ENCODE data around the gene TMC1.

Gene TMC1

DNA sequence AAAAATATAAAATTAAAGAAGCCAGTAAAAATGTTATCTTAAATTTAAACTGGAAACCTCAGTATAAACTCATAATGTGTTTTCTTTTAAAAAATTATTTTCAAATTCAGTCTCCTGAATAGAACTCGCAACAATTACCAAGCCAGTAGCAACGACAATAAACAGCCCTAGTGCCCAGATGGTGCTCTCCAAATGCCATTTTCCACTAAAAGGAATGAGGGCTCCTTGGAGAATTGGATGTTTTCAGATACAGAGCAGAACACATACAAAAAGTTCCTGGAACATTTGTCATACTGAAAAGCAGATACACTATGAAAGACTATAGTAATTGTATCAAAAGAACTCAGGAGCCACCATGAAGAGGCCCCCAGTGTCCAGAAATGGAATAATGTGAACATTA lies 97.4 kb downstream of the TMC1 start:
- no peak for DNase-seq

DNA sequence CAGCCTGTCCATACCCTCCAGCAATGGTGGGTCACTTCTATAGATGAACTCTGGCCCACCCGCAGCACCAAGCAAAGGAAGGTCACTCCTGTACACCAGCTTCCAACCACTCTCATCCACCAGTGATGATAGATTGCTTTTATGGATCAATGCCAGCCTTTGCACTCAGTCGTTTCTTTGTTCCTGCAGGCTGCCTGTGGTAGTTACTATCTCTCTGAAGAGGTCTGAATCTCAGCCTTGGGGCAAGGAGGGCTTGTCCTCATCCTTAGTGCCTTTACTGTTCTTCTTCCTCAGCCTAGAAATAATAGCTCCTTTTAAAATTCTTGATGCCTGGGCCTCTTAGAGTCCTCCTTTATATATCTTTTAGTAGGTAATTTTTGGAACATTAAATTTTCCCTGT lies 100.8 kb downstream of the TMC1 start:
- no peak for DNase-seq

DNA sequence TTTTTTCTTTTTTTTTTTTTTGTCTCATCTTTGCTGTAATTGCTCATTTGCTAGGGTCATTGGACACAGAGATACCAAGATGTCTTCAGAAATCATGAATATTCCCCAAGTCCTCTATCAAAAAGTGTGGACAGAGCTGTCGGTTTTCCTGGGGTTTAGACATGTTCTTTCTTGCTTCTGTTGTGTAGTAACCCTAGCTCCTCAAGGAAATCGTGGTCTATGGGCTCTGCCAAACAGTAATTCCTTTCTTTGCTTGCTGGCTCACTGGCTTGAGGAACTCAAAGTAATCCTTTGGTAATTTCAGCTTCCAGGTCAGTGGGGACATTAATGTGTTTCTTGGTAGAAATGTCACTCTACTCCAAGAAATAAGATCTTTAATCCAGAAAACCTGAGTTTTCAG lies 101.7 kb downstream of the TMC1 start:
- no peak for DNase-seq

DNA sequence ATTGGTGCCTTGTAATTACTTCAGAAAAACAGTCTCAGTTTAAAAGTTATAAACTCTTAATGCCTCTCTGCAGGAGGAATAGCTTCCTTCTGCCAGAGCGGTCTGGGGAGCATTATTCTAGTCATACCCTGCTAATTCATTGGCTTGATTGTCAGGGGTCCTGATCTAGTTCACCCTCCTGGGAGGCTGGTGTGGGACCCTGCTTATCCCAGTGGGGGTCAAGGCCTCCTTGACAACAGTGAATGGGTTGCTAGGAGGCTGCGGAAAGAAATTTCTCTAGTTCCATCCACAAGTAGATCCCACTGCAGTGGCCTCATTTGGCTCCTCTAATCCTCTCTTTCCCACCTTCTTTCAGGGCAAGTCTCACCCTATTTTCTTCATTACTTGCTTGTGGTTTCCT lies 105.7 kb downstream of the TMC1 start:
- DNase-seq: no peak

DNA sequence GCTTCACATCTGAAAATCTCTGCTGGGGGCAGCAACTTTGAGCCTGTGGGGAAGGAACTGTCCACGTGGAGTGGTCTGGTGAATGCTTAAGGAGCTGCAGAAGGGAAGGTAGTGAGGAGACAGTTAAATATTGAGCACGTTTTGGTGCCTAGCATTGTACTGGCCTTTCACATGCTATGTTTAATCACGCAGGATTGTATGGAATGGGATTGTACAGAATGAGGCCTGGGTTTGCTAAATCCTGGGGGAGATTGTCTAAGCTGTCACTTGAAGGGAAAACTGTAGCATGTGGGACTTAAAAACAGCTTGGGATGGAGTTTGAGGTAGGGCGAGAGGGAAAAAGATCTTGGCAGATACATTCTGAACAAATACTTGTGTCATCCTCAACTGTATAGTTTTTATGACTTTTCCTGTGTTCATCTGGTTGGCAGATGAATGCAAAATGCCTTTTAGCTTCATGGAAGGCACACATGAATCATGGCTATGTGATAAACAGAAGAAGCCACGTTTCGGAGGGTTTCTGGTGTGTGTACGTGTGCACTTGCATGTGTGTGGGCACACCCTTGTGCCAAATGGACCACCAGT lies 106.6 kb downstream of the TMC1 start:
- DNase-seq: no peak

DNA sequence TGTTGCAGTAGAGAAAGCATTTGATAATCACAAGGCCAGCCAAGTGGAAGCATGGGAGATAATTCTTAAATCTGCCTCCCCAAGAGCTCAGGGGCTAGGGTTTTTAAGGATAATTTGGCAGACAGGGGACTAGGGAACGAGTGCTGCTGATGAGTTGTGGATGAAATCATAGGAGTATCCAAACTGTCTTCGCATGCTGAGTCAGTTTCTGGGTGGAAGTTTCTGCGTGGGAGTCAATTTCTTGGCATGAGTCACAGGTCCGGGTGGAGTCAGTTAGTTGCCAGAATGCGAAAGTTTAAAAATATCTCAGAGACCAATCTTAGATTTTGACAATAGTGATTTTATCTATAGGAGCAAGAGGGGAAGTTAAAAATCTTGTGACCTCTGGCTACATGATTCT lies 112.6 kb downstream of the TMC1 start:
- DNase-seq: no peak

DNA sequence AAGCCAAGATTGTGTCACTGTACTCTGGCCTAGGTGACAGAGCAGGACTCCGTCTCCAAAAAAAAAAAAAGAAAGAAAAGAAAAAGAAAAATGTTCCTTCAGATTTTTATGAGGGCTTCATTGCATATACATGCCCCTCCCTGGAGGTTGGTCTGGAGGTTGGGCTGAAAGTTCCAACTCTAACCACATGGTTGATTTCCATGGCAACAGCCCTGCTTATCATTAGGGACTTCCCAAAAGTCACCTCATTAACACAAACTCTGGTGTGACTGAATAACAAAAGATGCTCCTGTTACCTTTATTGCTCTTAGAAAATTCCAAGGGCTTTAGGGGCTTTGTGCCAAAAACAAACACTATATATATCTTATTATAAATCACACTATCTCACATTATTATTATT lies 113.8 kb downstream of the TMC1 start:
- DNase-seq: no peak

DNA sequence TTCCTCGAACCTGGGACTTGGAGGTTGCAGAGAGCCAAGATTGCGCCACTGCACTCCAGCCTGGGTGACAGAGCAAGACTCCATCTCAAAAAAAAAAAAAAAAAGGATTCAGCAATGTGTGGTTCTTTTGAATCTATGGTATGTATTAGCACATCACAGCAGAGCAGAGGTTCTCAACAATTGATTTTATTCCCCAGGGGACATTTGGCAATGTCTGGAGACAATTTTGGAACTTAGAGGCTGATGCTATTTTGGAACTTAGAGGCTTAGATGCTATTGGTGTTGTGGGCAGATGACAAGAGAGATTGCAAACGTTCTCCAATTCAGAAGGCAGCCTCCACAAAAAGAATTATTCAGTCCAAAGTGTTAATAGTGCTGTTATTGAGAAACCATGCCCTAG lies 115.2 kb downstream of the TMC1 start:
- DNase-seq: no peak

DNA sequence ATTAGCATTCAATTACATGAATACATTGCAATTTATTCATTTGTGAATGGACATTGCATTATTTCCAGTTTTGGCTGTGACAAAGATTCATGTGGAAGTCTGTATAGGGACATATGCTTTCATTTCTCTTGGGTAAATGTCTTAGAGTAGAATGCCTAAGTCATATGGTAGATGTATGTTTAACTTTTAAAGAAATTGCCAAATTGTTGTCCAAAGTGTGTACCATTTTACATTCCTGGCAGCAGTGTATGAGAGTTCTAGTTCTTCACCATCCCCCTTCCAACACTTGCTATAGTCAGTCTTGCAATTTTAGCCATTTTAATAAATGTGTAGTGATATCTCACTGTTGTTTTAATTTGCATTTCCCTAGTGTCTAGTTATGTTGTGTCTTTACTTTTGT lies 122.2 kb downstream of the TMC1 start:
- no peak for DNase-seq

DNA sequence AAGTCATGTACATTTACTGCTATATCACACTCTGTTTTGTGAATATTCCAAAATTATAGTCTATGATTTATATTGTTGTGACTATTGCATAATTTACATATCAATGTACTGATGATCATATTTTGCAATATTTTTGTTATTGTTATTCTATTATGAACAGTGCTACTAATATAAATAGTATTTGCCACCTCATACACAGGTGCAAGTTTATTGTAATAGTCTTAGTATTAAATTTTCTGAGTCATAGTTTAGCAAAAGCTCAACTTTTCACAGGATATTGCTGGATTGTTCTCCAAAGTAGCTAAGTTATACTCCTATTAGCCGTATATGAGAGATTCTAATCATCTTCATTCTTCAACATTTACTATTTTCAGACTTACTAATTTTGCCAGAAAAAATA lies 124.7 kb downstream of the TMC1 start:
- no peak for DNase-seq

DNA sequence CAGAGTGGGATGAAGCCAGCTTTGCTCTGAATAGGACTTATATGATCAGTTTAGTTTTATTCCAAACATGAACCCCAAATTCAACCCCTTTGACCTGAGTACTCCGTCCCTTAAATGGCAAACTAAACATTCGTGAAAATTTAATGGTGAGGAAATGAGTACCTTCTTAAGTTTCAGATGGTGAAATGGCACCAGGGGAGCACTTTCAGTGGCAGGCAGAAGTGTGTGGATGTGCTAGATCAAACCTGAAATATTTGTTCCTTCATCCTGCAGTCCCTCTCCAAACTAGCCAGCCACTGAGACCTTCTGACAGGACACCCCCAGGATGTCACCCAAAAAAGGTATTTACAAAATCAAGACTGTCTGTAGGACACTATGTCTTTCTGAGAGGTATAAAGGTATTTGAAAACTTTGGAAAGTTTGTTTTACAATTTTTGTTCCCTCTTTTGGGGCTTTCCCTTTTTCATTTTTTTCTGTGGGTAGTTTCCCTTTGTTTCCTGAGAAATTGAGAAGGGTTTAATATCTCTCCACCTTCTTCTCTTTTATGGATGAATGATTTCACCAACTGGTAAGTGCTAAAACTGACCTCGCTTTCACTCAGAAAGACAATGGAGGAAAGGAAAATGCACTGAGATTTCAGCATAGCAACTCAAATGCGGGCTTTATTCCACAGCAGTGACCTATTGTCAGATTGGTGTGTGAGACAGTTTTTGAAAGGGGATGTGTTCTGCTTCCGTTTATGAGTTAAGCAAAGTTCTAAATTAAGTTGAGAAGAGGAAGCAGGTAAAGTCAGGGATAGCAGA lies 127.1 kb downstream of the TMC1 start:
- no peak for DNase-seq

DNA sequence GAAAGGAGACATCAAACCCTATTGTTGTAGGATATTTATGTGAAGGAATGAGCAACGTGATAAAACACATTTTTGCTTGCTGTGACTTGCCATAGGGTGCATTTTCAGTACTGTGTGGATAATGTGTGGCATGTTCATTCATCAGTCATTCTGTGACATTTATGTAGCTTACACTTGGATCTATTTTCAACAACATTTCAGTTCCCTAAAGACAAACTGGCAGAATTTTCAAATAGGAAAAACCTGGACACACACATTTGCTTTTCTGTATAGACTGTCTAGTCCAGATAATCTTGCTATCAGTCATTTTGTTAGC lies 127.7 kb downstream of the TMC1 start:
- no peak for DNase-seq

DNA sequence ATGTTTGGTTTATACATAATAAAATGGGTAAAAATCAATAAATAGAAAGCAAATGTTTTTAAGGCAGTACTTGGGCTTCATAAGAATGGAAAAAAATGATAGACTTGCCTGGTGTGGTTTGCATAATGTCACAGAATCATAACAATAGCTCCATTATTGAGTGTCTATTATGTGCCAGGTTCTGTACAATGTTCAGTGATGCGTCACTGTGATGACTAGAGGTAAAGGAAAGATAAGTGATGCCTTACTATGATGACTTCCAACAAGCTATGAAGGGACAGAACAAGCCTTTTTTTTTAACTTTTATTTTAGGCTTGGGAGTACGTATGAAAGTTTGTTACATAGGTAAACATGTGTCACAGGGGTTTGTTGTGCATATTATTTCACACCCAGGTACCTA lies 128.8 kb downstream of the TMC1 start:
- no peak for DNase-seq

DNA sequence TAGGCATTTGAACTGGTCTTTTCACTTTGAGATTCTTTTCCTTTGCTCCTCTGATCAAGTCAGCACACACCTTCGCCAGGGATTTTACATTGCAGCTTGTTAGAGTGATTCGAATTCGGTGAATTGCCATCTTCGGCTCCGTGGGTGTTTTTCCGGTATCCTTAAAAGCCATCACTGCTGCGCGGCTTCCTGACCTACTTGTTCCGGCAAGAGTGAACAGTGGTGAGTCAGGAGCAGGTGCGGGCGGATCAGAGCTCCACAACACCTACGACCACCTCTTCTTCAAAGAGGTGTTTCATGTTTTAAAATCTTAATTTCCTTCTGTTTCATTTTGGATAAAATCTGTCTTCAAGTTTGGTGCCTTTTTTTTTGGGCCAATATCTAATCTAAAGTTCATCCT lies 134.6 kb downstream of the TMC1 start:
- no peak for DNase-seq

DNA sequence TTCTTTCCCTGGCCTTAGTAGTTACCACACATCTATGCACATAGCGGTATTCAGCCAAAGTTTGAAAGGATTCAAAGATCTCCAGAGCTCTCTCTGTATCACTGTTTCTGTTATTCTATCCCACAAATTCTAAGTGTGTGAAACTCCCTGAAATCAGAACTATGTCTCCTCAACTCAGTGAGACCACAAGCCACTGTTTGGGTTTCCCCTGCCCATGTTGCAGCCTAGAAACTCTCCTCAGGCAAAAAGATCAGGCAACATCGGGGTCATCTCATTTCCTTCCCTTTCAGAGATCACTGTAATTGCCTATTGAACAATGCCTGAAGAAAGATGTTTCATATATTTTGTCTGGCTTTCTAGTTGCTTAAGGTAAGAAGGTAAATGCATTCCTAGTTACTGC lies 135.6 kb downstream of the TMC1 start:
- DNase-seq: no peak

DNA sequence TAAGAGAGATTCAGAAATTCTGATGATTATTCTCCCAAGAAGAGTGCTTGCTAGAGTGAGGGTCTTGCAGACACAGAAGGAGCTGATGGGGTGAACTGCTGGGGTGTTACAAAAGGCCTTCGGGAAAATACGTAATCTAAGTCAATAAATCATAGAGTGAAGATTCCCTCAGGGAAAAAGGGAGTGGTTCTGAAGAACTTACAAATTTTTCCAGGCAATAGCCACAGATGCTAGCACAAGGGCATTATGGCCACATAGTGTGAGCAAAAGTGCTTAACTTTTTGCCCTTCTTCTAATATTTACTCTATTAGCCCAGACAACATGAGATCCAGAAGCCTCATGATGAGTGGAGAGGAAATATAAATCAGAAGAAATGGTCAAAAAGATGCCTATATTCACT lies 137.3 kb downstream of the TMC1 start:
- no peak for DNase-seq

DNA sequence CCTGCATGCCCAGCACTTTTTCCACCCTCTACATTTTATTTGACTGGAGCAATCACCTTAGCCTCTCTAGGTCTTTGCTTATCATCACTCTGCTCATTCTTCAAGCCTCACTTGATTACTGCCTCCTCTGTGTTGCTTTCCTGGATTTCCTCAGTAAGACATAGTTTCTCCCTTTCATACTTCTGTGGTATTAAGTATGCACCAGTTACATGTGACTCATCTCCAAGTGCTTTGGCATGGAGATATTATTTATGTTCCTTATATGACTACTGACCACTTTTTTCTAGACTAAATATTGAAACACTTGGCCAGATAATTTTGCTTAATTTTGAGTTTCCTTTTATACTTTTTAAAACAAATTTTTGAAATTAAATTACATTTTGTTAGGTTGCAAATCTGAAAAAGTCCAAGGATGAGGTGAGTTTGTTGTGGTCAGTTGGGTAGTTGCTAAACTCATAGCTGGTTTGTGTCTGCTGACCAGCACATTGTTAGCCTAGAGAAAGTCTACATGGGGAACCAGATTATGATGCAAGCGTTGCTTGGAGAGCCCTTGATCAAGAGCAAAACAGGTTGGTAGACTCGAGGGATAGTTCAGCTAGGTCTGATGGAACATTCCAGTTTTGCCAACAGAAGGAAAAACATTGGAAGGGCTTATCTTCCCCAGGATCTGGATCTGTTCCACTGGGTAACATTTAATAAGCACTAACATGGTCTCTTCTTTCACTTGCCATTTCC lies 140.2 kb downstream of the TMC1 start:
- no peak for DNase-seq

DNA sequence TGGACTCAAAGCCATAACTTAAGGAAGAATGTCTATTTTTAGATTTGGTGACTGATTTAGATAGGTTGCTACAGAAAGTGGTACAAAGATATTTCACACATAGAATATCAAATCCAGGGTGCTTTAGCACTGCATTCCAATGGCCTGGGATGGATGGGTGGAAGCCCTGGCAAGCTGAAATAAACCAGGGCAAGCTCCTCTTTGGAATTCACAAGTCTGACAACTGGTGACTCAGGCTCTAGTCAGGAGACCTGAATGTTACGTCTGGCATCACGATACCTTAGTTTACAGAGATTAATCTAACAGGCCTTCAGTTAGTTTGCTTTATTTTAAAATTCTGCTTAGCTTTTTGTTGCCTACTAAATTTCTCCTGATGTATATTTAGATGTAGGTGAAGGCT lies 144.0 kb downstream of the TMC1 start:
- DNase-seq: no peak

DNA sequence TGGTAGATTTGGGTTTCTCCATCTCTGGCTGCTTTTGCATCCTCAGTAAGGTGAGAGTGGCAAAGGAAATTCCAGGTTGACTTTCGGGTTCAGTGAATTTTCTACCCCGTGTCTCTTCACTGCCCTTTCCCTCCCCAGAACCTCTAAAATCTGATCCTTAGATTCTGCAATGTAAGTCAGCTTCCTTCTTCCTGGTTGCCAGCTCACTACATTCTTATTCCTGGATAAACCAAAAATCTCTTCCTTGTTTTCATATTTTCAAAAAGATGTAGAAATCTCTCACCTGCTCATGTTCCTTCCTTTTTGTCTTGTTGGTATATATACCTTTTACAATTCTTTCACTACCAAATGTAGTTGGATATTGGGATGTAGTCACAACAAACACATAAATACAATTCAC lies 145.8 kb downstream of the TMC1 start:
- DNase-seq: no peak

DNA sequence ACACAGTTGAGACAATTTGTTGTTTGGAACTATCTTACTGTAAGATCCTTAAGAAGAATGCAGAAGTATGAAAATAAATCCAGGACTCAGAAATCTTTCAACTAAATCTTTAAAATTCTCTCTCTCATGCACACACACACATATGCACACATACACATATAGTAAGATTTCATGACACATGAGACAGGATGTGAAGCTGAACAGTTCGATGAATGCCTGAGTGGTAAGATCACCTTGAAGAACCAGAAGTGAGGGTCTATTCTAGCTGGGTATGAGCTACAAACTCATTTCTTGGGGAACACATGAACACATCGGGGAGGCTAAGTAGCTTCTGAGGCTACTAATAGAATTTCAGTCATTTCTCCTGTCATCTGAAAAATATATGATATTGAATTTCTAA lies 153.6 kb downstream of the TMC1 start:
- no peak for DNase-seq

DNA sequence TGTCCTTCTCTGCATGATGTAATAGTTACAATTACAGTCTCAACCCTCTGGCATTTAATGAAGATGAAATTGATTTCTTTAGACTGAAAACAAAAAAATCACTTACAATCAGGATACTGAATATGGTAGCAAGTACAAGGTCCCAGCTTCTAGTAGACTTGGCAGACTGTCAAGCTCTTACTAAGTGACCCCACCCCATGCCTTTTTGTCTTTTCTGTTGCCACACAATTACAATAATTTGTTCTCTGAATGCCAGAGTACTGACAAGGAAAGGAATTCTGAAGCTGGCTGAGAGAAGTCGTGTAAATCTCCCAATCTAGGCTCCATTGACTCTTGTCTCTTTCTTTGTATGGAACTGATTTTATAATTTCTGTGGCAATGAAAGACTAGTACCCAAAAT lies 154.2 kb downstream of the TMC1 start:
- no peak for DNase-seq

DNA sequence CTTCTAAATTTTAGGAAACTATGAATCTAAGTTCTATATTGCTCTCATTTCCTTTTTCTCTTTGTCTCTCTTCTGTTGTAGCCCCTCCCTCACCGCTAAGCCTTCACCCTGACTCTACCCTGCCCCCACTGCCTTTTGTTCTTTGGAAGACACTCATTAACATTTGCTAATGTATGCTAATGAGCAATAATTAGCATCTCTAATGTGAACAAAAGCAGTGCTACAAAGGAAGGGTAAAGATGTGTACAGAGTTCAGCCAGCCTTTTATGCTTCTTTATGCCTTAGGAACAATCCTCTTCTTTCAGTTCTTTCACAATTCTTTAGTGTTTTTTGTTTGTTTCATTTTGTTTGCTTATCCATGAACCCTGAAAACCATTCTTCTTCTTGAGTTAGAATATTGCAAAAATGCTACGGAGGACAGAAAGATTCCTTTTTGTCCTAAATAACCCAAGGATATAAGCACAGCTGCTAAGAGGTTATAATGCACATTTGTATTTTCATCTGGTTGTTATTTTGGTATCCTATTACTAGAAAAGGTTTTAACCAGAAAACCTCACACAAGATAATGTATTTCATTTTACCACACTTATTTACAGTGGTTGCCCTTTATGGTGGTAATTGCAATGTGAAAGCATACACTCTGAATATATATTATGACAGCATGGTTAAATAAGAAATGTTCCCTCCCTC lies 159.3 kb downstream of the TMC1 start:
- no peak for DNase-seq

DNA sequence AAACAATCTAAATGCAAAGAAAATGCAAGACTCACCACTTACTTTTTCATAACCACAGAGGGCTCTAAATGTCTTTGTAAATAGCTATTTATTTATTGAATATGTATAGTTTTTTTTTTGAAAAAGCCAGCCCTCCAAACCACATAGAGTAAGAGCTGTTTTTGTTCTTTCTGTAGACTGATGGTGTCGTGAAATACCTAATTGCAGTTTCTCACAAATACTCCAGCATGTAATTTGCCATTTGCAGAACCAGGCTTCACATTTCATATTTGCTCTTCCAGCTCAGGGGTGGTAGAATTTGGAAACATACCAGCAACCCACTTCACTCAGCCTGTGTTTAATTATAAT lies 159.8 kb downstream of the TMC1 start:
- DNase-seq: no peak

DNA sequence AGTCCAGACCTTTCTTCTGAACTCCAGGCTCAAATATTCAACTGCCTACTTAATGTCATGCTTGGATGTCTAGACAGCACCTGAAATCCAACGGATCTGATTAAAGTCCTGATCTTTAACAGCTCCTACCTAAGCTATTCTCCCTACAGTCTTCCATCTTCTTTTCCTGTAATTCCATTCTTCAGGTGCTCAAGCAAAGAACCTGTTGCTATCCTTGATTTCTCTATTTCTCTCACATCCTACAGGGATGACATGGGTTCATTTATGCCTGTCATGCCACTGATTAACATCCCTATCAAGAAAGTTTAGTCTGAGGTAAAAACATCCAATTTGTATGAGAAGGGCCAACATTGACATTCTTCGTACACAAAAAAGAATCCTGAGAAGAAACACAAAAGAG lies 163.2 kb downstream of the TMC1 start:
- no peak for DNase-seq

Measured in KG1 (cell line).